MM.1S (cell line): ENCODE data around the gene CDHR5.

Experiments
- DNase-seq: peaks from one replicate; pipeline ENCODE4 v3.0.0-alpha.2; 2015
- H2AFZ ChIP-seq: fragments of 300-600 bp; sonication (generic); 2 replicates; pipeline ENCODE4 v1.6.0; 2016; ENCODE audit warnings: antibody characterized with exemption, low read length
- H3F3A ChIP-seq: fragments of 300-600 bp; sonication (generic); 2 replicates; pipeline ENCODE4 v1.6.1; 2016; ENCODE audit warnings: mild to moderate bottlenecking, antibody characterized with exemption, low read length, moderate library complexity, mixed read lengths; ENCODE audit not compliant: insufficient read depth
- H3K27ac ChIP-seq: fragments of 300-600 bp; sonication (generic); 2 replicates; pipeline ENCODE4 v1.5.1; 2016; ENCODE audit warnings: mild to moderate bottlenecking, low read length
- H3K27me3 ChIP-seq: fragments of 300-600 bp; sonication (generic); replicated peaks from 2 replicates; pipeline ENCODE4 v1.6.0; 2016; ENCODE audit warnings: low read length; ENCODE audit not compliant: insufficient read depth
- H3K36me3 ChIP-seq: fragments of 300-600 bp; sonication (generic); replicated peaks from 2 replicates; pipeline ENCODE4 v1.6.1; 2016; ENCODE audit warnings: mild to moderate bottlenecking, low read length, mixed read lengths; ENCODE audit not compliant: insufficient read depth
- H3K4me1 ChIP-seq: fragments of 300-600 bp; sonication (generic); 2 replicates; pipeline ENCODE4 v1.6.1; 2016; ENCODE audit warnings: low read length, mixed read lengths
- H3K4me2 ChIP-seq: fragments of 300-600 bp; sonication (generic); 2 replicates; pipeline ENCODE4 v1.6.0; 2016; ENCODE audit warnings: low read depth, low read length
- H3K4me3 ChIP-seq: fragments of 300-600 bp; sonication (generic); 2 replicates; pipeline ENCODE4 v1.5.1; 2016; ENCODE audit warnings: low read length, mixed read lengths
- H3K79me2 ChIP-seq: fragments of 300-600 bp; sonication (generic); 2 replicates; pipeline ENCODE4 v1.6.1; 2016; ENCODE audit warnings: mixed run types, low read length, mixed read lengths
- H3K9ac ChIP-seq: fragments of 300-600 bp; sonication (generic); 2 replicates; pipeline ENCODE4 v1.6.1; 2016; ENCODE audit warnings: low read length, mixed read lengths
- H3K9me2 ChIP-seq: fragments of 300-600 bp; sonication (generic); replicated peaks from 2 replicates; pipeline ENCODE4 v1.6.1; 2016; ENCODE audit warnings: mild to moderate bottlenecking, low read length, mixed read lengths; ENCODE audit not compliant: insufficient read depth
- H3K9me3 ChIP-seq: fragments of 300-600 bp; sonication (generic); replicated peaks from 2 replicates; pipeline ENCODE4 v1.6.1; 2016; ENCODE audit warnings: mild to moderate bottlenecking, low read length, mixed read lengths; ENCODE audit not compliant: insufficient read depth
- H4K20me1 ChIP-seq: fragments of 300-600 bp; sonication (generic); 2 replicates; pipeline ENCODE4 v1.6.1; 2016; ENCODE audit warnings: mild to moderate bottlenecking, low read length, moderate library complexity, mixed read lengths; ENCODE audit not compliant: insufficient read depth
- EZH2 ChIP-seq: fragments of 300-600 bp; sonication (generic); optimal IDR thresholded peaks from 2 replicates; pipeline ENCODE3; 2017; ENCODE audit warnings: low read depth, mild to moderate bottlenecking, antibody characterized with exemption, low read length, mixed read lengths
- EZH2phosphoT487 ChIP-seq: fragments of 300-600 bp; sonication (generic); IDR thresholded peaks from 2 replicates; pipeline ENCODE4 v1.6.1; 2018; ENCODE audit warnings: antibody characterized with exemption, low read length
- TF ChIP-seq, protein P1 (sequence below): fragments of 300-600 bp; sonication (generic); IDR thresholded peaks from 2 replicates; pipeline ENCODE4 v1.5.1; 2016; ENCODE audit warnings: antibody characterized with exemption, low read length, mixed read lengths

Gene CDHR5

DNA sequence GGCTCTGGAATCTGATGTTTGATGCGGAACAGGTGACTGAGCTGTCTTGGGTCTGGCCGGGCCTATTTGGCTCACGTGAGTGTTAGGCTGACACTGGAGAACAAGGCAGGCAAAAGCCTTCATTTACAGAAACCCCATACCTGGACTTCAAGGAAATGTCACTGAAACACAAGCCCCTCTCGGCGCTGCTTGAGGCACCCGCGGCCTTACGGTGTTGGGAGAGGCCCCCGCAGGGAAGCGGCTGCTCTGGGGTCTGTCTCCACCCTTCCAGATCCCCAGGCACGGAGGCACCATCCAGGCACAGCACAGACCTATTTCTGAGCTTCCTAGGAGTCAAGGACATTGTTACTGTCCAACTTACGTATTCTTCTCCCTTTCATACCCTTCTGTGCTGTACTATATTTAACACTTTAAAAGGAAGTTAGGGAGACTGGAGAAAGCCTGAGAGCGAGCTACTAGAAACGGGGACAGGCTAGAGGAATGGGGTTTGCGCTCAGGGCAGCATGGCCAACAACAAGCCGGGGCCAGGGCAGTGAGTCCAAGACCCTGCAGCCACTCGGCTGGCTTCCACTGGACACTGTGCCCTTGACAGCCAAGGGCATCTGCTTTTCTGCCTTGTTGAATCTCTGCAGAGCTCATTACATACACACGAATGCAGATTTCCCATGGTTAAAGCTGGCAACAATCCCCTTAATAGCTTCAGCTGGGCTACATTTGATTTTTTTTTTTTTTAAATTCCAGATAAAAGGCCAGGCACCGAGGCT lies 36.1 kb upstream of the CDHR5 start:
- TF ChIP-seq, protein P1, sequence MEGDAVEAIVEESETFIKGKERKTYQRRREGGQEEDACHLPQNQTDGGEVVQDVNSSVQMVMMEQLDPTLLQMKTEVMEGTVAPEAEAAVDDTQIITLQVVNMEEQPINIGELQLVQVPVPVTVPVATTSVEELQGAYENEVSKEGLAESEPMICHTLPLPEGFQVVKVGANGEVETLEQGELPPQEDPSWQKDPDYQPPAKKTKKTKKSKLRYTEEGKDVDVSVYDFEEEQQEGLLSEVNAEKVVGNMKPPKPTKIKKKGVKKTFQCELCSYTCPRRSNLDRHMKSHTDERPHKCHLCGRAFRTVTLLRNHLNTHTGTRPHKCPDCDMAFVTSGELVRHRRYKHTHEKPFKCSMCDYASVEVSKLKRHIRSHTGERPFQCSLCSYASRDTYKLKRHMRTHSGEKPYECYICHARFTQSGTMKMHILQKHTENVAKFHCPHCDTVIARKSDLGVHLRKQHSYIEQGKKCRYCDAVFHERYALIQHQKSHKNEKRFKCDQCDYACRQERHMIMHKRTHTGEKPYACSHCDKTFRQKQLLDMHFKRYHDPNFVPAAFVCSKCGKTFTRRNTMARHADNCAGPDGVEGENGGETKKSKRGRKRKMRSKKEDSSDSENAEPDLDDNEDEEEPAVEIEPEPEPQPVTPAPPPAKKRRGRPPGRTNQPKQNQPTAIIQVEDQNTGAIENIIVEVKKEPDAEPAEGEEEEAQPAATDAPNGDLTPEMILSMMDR = no peak
- no peak for TF ChIP-seq EZH2
- TF ChIP-seq EZH2phosphoT487 = no peak
- H4K20me1 ChIP-seq = no peaks in the 10 kb centered on the region
- H3K27ac ChIP-seq = no peak overlapping the region
- no peaks in the 10 kb centered on the region for H3K9me2 ChIP-seq
- H3K4me3 ChIP-seq = no peak overlapping the region
- H3K27me3 ChIP-seq = no peaks in the 10 kb centered on the region
- H3K9me3 ChIP-seq = no peaks in the 10 kb centered on the region
- no peaks in the 10 kb centered on the region for H3F3A ChIP-seq
- no peak for DNase-seq
- no peak overlapping the region for H2AFZ ChIP-seq
- H3K4me2 ChIP-seq = no peak overlapping the region
- H3K36me3 ChIP-seq = no peaks in the 10 kb centered on the region
- H3K4me1 ChIP-seq = no peaks in the 10 kb centered on the region
- peaks cover 15% of the 10 kb centered on the region for H3K79me2 ChIP-seq
- H3K9ac ChIP-seq = no peak overlapping the region

DNA sequence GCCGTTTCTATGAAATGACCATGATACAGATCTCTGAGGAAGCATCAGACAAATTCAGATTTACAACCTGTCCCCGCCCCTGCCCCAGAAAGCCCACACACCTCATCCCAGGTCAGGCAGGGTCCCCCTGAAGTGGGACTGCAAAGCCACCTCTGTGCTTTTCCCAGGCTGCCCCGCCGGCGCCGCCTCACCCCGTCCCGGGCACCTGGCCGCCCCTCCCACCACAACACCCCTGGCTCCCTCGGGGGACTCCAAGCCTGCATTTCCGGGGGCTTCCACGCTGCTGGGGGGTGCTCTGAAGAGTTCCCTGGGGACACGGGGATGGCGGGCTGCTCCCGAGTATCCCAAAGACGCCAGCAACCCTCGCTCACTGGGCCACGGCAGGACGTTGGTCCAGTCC lies 35.5 kb upstream of the CDHR5 start:
- Histone ChIP-seq H3K9me3 (no peaks in the 10 kb centered on the region), H3F3A (no peaks in the 10 kb centered on the region), H3K4me1 (no peaks in the 10 kb centered on the region), H4K20me1 (no peaks in the 10 kb centered on the region), H3K9me2 (no peaks in the 10 kb centered on the region), H3K4me3 (no peak overlapping the region), H3K36me3 (no peaks in the 10 kb centered on the region), H3K27me3 (no peaks in the 10 kb centered on the region), H3K79me2 (peaks cover 12% of the 10 kb centered on the region), H2AFZ (no peak overlapping the region), H3K9ac (no peak overlapping the region), H3K4me2 (no peak overlapping the region), H3K27ac (no peak overlapping the region)
- DNase-seq = no peak
- TF ChIP-seq, protein P1 = no peak
- no peak for TF ChIP-seq EZH2phosphoT487
- no peak for TF ChIP-seq EZH2

DNA sequence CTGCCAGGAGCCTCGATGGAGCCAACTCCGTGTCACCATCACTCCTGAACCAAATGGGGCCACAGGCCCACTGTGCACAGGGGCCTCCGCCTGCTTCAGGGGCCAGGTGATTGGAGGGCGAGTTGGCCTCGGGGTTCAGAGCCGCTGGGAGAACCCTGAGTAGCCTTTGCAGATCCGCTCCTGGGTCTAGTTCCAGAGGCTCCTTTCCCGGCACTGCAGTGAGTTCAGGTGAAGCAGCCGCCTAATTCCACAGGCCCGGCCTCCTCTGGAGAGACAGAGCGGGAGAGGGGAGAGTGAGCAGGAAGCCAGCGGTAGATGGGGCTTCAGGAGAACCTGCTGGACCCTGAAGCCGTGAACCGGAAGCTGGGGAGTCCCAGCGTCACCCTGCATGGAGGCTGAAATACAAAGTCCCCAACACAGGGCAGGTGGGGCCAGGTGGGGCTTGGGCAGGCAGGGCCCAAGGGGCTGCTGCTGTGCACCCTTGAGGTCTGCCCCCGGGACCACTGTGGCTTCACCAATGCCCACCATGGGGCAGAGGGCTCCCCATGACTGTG lies 34.9 kb upstream of the CDHR5 start:
- H3K9me3 ChIP-seq = no peaks in the 10 kb centered on the region
- H3K79me2 ChIP-seq = peaks cover 10% of the 10 kb centered on the region
- H3K4me1 ChIP-seq = no peaks in the 10 kb centered on the region
- H3K27me3 ChIP-seq = no peaks in the 10 kb centered on the region
- no peaks in the 10 kb centered on the region for H3F3A ChIP-seq
- H2AFZ ChIP-seq = no peak overlapping the region
- no peaks in the 10 kb centered on the region for H3K9me2 ChIP-seq
- no peak for DNase-seq
- H3K4me2 ChIP-seq = no peak overlapping the region
- no peak overlapping the region for H3K27ac ChIP-seq
- no peaks in the 10 kb centered on the region for H4K20me1 ChIP-seq
- H3K4me3 ChIP-seq = no peak overlapping the region
- TF ChIP-seq, protein P1 = no peak
- TF ChIP-seq EZH2 = no peak
- TF ChIP-seq EZH2phosphoT487 = no peak
- H3K9ac ChIP-seq = no peak overlapping the region
- no peaks in the 10 kb centered on the region for H3K36me3 ChIP-seq
